IPS-15b (cell line): Measurements from ENCODE around the gene YAP1.
A peak's percentile ranks its signal among the peaks of the same experiment; 100 is the strongest.

Experiments
- H3K27me3 ChIP-seq: one replicate; pipeline ENCODE4 v1.6.1; 2013; ENCODE audit warnings: low read length; ENCODE audit not compliant: control insufficient read depth, insufficient read depth
- H3K36me3 ChIP-seq: one replicate; pipeline ENCODE4 v1.6.1; 2013; ENCODE audit warnings: low read length; ENCODE audit not compliant: control insufficient read depth, insufficient read depth
- H3K4me1 ChIP-seq: one replicate; pipeline ENCODE4 v1.6.1; 2013; ENCODE audit warnings: mild to moderate bottlenecking, low read length; ENCODE audit not compliant: control insufficient read depth, insufficient read depth
- H3K4me3 ChIP-seq: one replicate; pipeline ENCODE4 v1.5.1; 2013; ENCODE audit warnings: low read depth, low read length
- H3K9ac ChIP-seq: one replicate; pipeline ENCODE4 v1.6.1; 2013; ENCODE audit warnings: low read depth, mild to moderate bottlenecking, low read length
- H3K9me3 ChIP-seq: one replicate; pipeline ENCODE4 v1.6.1; 2013; ENCODE audit warnings: mild to moderate bottlenecking, low read length; ENCODE audit not compliant: control insufficient read depth, insufficient read depth

The YAP1 gene

GRCh38 chr11:102216433-102217075 is 106.3 kb downstream of the YAP1 start:
- Histone ChIP-seq H3K4me3 (no peak overlapping the region), H3K4me1 (no peaks in the 10 kb centered on the region), H3K36me3 (no peaks in the 10 kb centered on the region), H3K27me3 (no peaks in the 10 kb centered on the region), H3K9ac (no peak overlapping the region), H3K9me3 (no peaks in the 10 kb centered on the region)

GRCh38 chr11:102220728-102221467 is 110.7 kb downstream of the YAP1 start:
- H3K4me1 ChIP-seq: no peaks in the 10 kb centered on the region
- no peaks in the 10 kb centered on the region for H3K9me3 ChIP-seq
- no peaks in the 10 kb centered on the region for H3K27me3 ChIP-seq
- no peak overlapping the region for H3K9ac ChIP-seq
- H3K36me3 ChIP-seq: no peaks in the 10 kb centered on the region
- H3K4me3 ChIP-seq: no peak overlapping the region

GRCh38 chr11:102223859-102224258 is 113.6 kb downstream of the YAP1 start:
- H3K27me3 ChIP-seq: no peaks in the 10 kb centered on the region
- peaks cover 2% of the 10 kb centered on the region for H3K4me1 ChIP-seq
- no peak overlapping the region for H3K4me3 ChIP-seq
- no peaks in the 10 kb centered on the region for H3K9me3 ChIP-seq
- H3K36me3 ChIP-seq: no peaks in the 10 kb centered on the region
- no peak overlapping the region for H3K9ac ChIP-seq

GRCh38 chr11:102225689-102226568 is 115.7 kb downstream of the YAP1 start:
- H3K4me3 ChIP-seq: no peak overlapping the region
- no peaks in the 10 kb centered on the region for H3K27me3 ChIP-seq
- peaks cover 3% of the 10 kb centered on the region for H3K36me3 ChIP-seq
- no peaks in the 10 kb centered on the region for H3K9me3 ChIP-seq
- peak overlapping the region; percentile 8 for H3K9ac ChIP-seq
- H3K4me1 ChIP-seq: peaks cover 2% of the 10 kb centered on the region

- H3K9me3 ChIP-seq: no peaks in the 10 kb centered on the region
Observed at GRCh38 chr11:102226702-102227490, 116.6 kb downstream of the YAP1 start.

GRCh38 chr11:102229510-102230123 is 119.4 kb downstream of the YAP1 start:
- Histone ChIP-seq H3K36me3 (peaks cover 3% of the 10 kb centered on the region), H3K4me1 (peaks cover 4% of the 10 kb centered on the region), H3K9ac (no peak overlapping the region), H3K27me3 (no peaks in the 10 kb centered on the region), H3K9me3 (no peaks in the 10 kb centered on the region), H3K4me3 (no peak overlapping the region)

More at GRCh38 chr11:102226702-102227490, 116.6 kb downstream of the YAP1 start:
- Histone ChIP-seq H3K4me1 (peaks cover 2% of the 10 kb centered on the region), H3K9ac (no peak overlapping the region), H3K27me3 (no peaks in the 10 kb centered on the region), H3K36me3 (peaks cover 3% of the 10 kb centered on the region), H3K4me3 (no peak overlapping the region)

GRCh38 chr11:102230186-102230585 is 119.9 kb downstream of the YAP1 start:
- Histone ChIP-seq H3K27me3 (no peaks in the 10 kb centered on the region), H3K4me3 (no peak overlapping the region), H3K4me1 (peaks cover 8% of the 10 kb centered on the region), H3K9ac (no peak overlapping the region), H3K36me3 (peaks cover 3% of the 10 kb centered on the region), H3K9me3 (no peaks in the 10 kb centered on the region)

- H3K36me3 ChIP-seq: peaks cover 3% of the 10 kb centered on the region
- H3K27me3 ChIP-seq: no peaks in the 10 kb centered on the region
- H3K4me1 ChIP-seq: peaks cover 8% of the 10 kb centered on the region
- H3K4me3 ChIP-seq: no peak overlapping the region
- no peaks in the 10 kb centered on the region for H3K9me3 ChIP-seq
- H3K9ac ChIP-seq: no peak overlapping the region
Observed at GRCh38 chr11:102230911-102231310, 120.7 kb downstream of the YAP1 start.

- Histone ChIP-seq H3K4me1 (peaks cover 6% of the 10 kb centered on the region), H3K36me3 (no peaks in the 10 kb centered on the region), H3K9ac (no peak overlapping the region), H3K9me3 (no peaks in the 10 kb centered on the region), H3K4me3 (no peak overlapping the region), H3K27me3 (no peaks in the 10 kb centered on the region)
Observed at GRCh38 chr11:102234779-102235439, 124.7 kb downstream of the YAP1 start.

GRCh38 chr11:102237096-102237735 is 127.0 kb downstream of the YAP1 start:
- H3K27me3 ChIP-seq: no peaks in the 10 kb centered on the region
- peaks cover 6% of the 10 kb centered on the region for H3K4me1 ChIP-seq
- no peak overlapping the region for H3K9ac ChIP-seq
- no peak overlapping the region for H3K4me3 ChIP-seq
- H3K36me3 ChIP-seq: no peaks in the 10 kb centered on the region
- H3K9me3 ChIP-seq: no peaks in the 10 kb centered on the region
